Upper lobe of right lung (tissue), 1 donor: ENCODE measurements around the gene NRP1. TPM values are rescaled to one million over a fixed set of nuclear protein-coding genes. Genes with fewer than 3 reads are reported as not detected.

Experiments
- ATAC-seq: fragments of 200-7000 bp; cut with Tn5 transposase; one replicate; pipeline ENCODE4 v1.9.1; 2020; ENCODE audit warnings: mild to moderate bottlenecking, moderate library complexity
- DNase-seq: peaks from one replicate; pipeline ENCODE4 v3.0.0-alpha.2; 2020
- H3K27ac ChIP-seq: fragments of 200-600 bp; one replicate; pipeline ENCODE4 v1.8.0; 2022
- H3K27me3 ChIP-seq: fragments of 200-600 bp; one replicate; pipeline ENCODE4 v1.8.0; 2022; ENCODE audit warnings: mild to moderate bottlenecking
- H3K36me3 ChIP-seq: fragments of 200-600 bp; one replicate; pipeline ENCODE4 v1.8.0; 2022
- H3K4me1 ChIP-seq: fragments of 200-600 bp; one replicate; pipeline ENCODE4 v1.8.0; 2022
- H3K4me3 ChIP-seq: fragments of 200-600 bp; one replicate; pipeline ENCODE4 v1.8.0; 2022; ENCODE audit warnings: mild to moderate bottlenecking
- H3K9me3 ChIP-seq: fragments of 200-600 bp; one replicate; pipeline ENCODE4 v1.8.0; 2022
- CTCF ChIP-seq: fragments of 200-600 bp; IDR thresholded peaks from one replicate; pipeline ENCODE4 v1.8.0; 2022; ENCODE audit warnings: antibody characterized with exemption
- intact Hi-C: fragments of 100-400 bp; cut with DNase I; formaldehyde crosslinking; loops from one replicate; pipeline ENCODE4 v1.11.0; 2022
- total RNA-seq: library from RNA; stranded (reverse); fragmentation: NEBNext Ultra II Directional; extraction: Animal tissue kit (Norgen Biotek cat#: 25700); gene quantifications from one replicate; pipeline ENCODE4 v1.2.1, GENCODE V29; 2021
- donor health status: DM: no; HTN: yes; CAD: no; lungs with severe emphysema.

The NRP1 gene
- total RNA-seq, 1 donor from 2014 or later, result 139 TPM

GRCh38 chr10:33245343-33245742 lies 89.1 kb downstream of the NRP1 start:
- ATAC-seq (no peak), DNase-seq (no peak)
- H3K4me3 ChIP-seq, result no peak overlapping the region
- H3K27ac ChIP-seq, result no peak overlapping the region
- H3K9me3 ChIP-seq, result no peaks in the 10 kb centered on the region
- intact Hi-C loops, result no loop called here
- TF ChIP-seq CTCF, result no peak
- peaks cover 31% of the 10 kb centered on the region for H3K4me1 ChIP-seq
- no peaks in the 10 kb centered on the region for H3K27me3 ChIP-seq
- H3K36me3 ChIP-seq, result peaks cover 25% of the 10 kb centered on the region

GRCh38 chr10:33244354-33244967 lies 90.0 kb downstream of the NRP1 start:
- DNase-seq (no peak), ATAC-seq (no peak)
- Histone ChIP-seq H3K27ac (no peak overlapping the region), H3K4me3 (no peak overlapping the region), H3K36me3 (peaks cover 28% of the 10 kb centered on the region), H3K27me3 (no peaks in the 10 kb centered on the region), H3K9me3 (no peaks in the 10 kb centered on the region), H3K4me1 (peaks cover 29% of the 10 kb centered on the region)
- intact Hi-C loops, result no loop called here
- TF ChIP-seq CTCF, result no peak

- Histone ChIP-seq H3K36me3 (peaks cover 28% of the 10 kb centered on the region), H3K27ac (no peak overlapping the region), H3K4me3 (no peak overlapping the region), H3K9me3 (no peaks in the 10 kb centered on the region), H3K27me3 (no peaks in the 10 kb centered on the region), H3K4me1 (peaks cover 29% of the 10 kb centered on the region)
- intact Hi-C loops, result no loop called here
- no peak for ATAC-seq
- no peak for TF ChIP-seq CTCF
- DNase-seq, result no peak
These were observed 90.8 kb downstream of the NRP1 start for GRCh38 chr10:33243703-33244102.

- no peak overlapping the region for H3K4me3 ChIP-seq
- no peak overlapping the region for H3K27ac ChIP-seq
- H3K27me3 ChIP-seq, result no peaks in the 10 kb centered on the region
- intact Hi-C loops, result no loop called here
- TF ChIP-seq CTCF, result no peak
- no peak for DNase-seq
- peaks cover 22% of the 10 kb centered on the region for H3K4me1 ChIP-seq
- H3K36me3 ChIP-seq, result peaks cover 29% of the 10 kb centered on the region
- no peak for ATAC-seq
- H3K9me3 ChIP-seq, result no peaks in the 10 kb centered on the region
These were observed 91.5 kb downstream of the NRP1 start for GRCh38 chr10:33242931-33243330.

- Histone ChIP-seq H3K27ac (no peak overlapping the region), H3K27me3 (no peaks in the 10 kb centered on the region), H3K9me3 (no peaks in the 10 kb centered on the region), H3K4me1 (peaks cover 16% of the 10 kb centered on the region), H3K4me3 (no peak overlapping the region), H3K36me3 (peaks cover 19% of the 10 kb centered on the region)
- ATAC-seq (no peak), DNase-seq (no peak)
- intact Hi-C loops, result no loop called here
- no peak for TF ChIP-seq CTCF
These were observed 93.1 kb downstream of the NRP1 start for GRCh38 chr10:33241351-33241750.

GRCh38 chr10:33240931-33241330 lies 93.5 kb downstream of the NRP1 start:
- DNase-seq (no peak), ATAC-seq (peak; percentile 28)
- Histone ChIP-seq H3K9me3 (no peaks in the 10 kb centered on the region), H3K4me3 (no peak overlapping the region), H3K4me1 (peaks cover 16% of the 10 kb centered on the region), H3K27ac (no peak overlapping the region), H3K27me3 (no peaks in the 10 kb centered on the region), H3K36me3 (peaks cover 19% of the 10 kb centered on the region)
- intact Hi-C loops, result no loop called here
- TF ChIP-seq CTCF, result no peak
